HEK293 (cell line): ENCODE measurements around the gene ANKRD9.

ENCODE experiments used
- CTCF ChIA-PET: fragments of 350-600 bp; formaldehyde crosslinking; extraction: SDS; loops from one replicate; lab custom pipeline; 2021; ENCODE audit warnings: antibody characterized with exemption; lab: Yijun Ruan, JAX
- POLR2A ChIA-PET: fragments of 300-600 bp; formaldehyde crosslinking; extraction: SDS; loops from one replicate; lab custom pipeline; 2020; ENCODE audit warnings: antibody characterized with exemption, inconsistent platforms; lab: Yijun Ruan, JAX
- H3K27ac ChIP-seq: fragments of 200-500 bp; sonication (Bioruptor generic); 2 replicates; pipeline ENCODE4 v1.5.1; 2014; ENCODE audit warnings: low read depth, low read length, control low read depth, inconsistent platforms; ENCODE audit errors: extremely low read depth
- H3K36me3 ChIP-seq, 2 experiments: fragments of 200-500 bp in 1 of 2; sonication (Bioruptor generic) in 1 of 2; 1 replicate in 1 of 2; 2 replicates in 1 of 2; pipeline ENCODE4 v1.5.1; 2014 to 2017; ENCODE audit warnings: inconsistent platforms in 2 of 2, low read length in 2 of 2; ENCODE audit not compliant: control insufficient read depth in 2 of 2, insufficient read depth in 1 of 2
- H3K4me1 ChIP-seq: fragments of 200-500 bp; sonication (Bioruptor generic); 2 replicates; pipeline ENCODE4 v1.5.1; 2014; ENCODE audit warnings: mild to moderate bottlenecking, low read length, inconsistent platforms; ENCODE audit not compliant: control insufficient read depth, insufficient read depth
- H3K4me3 ChIP-seq: 2 replicates; pipeline ENCODE4 v1.5.1; 2011; ENCODE audit warnings: low read depth, mild to moderate bottlenecking, control low read depth, low read length, moderate library complexity
- H3K9me3 ChIP-seq: fragments of 200-500 bp; sonication (Bioruptor generic); 2 replicates; pipeline ENCODE4 v1.5.1; 2014; ENCODE audit warnings: low read depth, low read length, inconsistent platforms; ENCODE audit not compliant: control insufficient read depth, insufficient read depth
- REPIN1 ChIP-seq: fragments of 450-650 bp; formaldehyde crosslinking; IDR thresholded peaks from 2 replicates; pipeline ENCODE4 v1.5.1; 2017; ENCODE audit warnings: missing biosample characterization, missing genetic modification characterization, low read depth
- ZBTB20 ChIP-seq: fragments of 450-650 bp; formaldehyde crosslinking; IDR thresholded peaks from 2 replicates; pipeline ENCODE4 v1.5.1; 2016; ENCODE audit warnings: missing biosample characterization, missing genetic modification characterization
- ZEB2 ChIP-seq: fragments of 450-650 bp; formaldehyde crosslinking; IDR thresholded peaks from 2 replicates; pipeline ENCODE4 v1.5.1; 2016; ENCODE audit warnings: missing biosample characterization, missing genetic modification characterization
- ZFP37 ChIP-seq: fragments of 450-650 bp; formaldehyde crosslinking; IDR thresholded peaks from 2 replicates; pipeline ENCODE4 v1.5.1; 2016; ENCODE audit warnings: missing biosample characterization, missing genetic modification characterization
- ZNF169 ChIP-seq: fragments of 450-650 bp; formaldehyde crosslinking; IDR thresholded peaks from 2 replicates; pipeline ENCODE4 v1.5.1; 2016; ENCODE audit warnings: missing biosample characterization, missing genetic modification characterization
- ZNF324 ChIP-seq: fragments of 450-650 bp; formaldehyde crosslinking; IDR thresholded peaks from 2 replicates; pipeline ENCODE4 v1.5.1; 2016; ENCODE audit warnings: missing biosample characterization, missing genetic modification characterization
- ZNF354C ChIP-seq: fragments of 450-650 bp; formaldehyde crosslinking; IDR thresholded peaks from 2 replicates; pipeline ENCODE4 v1.5.1; 2016; ENCODE audit warnings: missing biosample characterization, missing genetic modification characterization, low read depth, borderline replicate concordance
- ZNF391 ChIP-seq: fragments of 450-650 bp; formaldehyde crosslinking; IDR thresholded peaks from 2 replicates; pipeline ENCODE4 v1.5.1; 2016; ENCODE audit warnings: low read depth, missing biosample characterization, missing genetic modification characterization, borderline replicate concordance
- ZNF521 ChIP-seq: fragments of 450-650 bp; formaldehyde crosslinking; IDR thresholded peaks from 2 replicates; pipeline ENCODE4 v1.5.1; 2017; ENCODE audit warnings: missing biosample characterization, mild to moderate bottlenecking, missing genetic modification characterization
- ZNF529 ChIP-seq: fragments of 450-650 bp; formaldehyde crosslinking; IDR thresholded peaks from 2 replicates; pipeline ENCODE4 v1.5.1; 2017; ENCODE audit warnings: missing genetic modification characterization, missing biosample characterization; ENCODE audit not compliant: insufficient replicate concordance
- ZNF548 ChIP-seq: fragments of 450-650 bp; formaldehyde crosslinking; IDR thresholded peaks from 2 replicates; pipeline ENCODE4 v1.5.1; 2016; ENCODE audit warnings: missing biosample characterization, missing genetic modification characterization
- ZNF549 ChIP-seq: fragments of 450-650 bp; IDR thresholded peaks from 2 replicates; pipeline ENCODE4 v1.5.1; 2018; ENCODE audit warnings: missing biosample characterization, missing genetic modification characterization, mild to moderate bottlenecking, inconsistent platforms, moderate library complexity
- ZNF558 ChIP-seq: fragments of 450-650 bp; formaldehyde crosslinking; IDR thresholded peaks from 2 replicates; pipeline ENCODE4 v1.5.1; 2016; ENCODE audit warnings: missing biosample characterization, missing genetic modification characterization
- ZNF585B ChIP-seq: fragments of 450-650 bp; formaldehyde crosslinking; IDR thresholded peaks from 2 replicates; pipeline ENCODE4 v1.5.1; 2016; ENCODE audit warnings: missing biosample characterization, missing genetic modification characterization
- ZNF626 ChIP-seq: fragments of 450-650 bp; sonication (Bioruptor Pico); formaldehyde crosslinking; IDR thresholded peaks from 2 replicates; pipeline ENCODE4 v1.5.1; 2018; ENCODE audit warnings: missing biosample characterization, missing genetic modification characterization, inconsistent platforms
- ZNF747 ChIP-seq: fragments of 450-650 bp; formaldehyde crosslinking; IDR thresholded peaks from 2 replicates; pipeline ENCODE4 v1.5.1; 2016; ENCODE audit warnings: missing biosample characterization, missing genetic modification characterization
- TF ChIP-seq, protein P1 (sequence below): fragments of 450-650 bp; formaldehyde crosslinking; IDR thresholded peaks from 2 replicates; pipeline ENCODE4 v1.5.1; 2016; ENCODE audit warnings: missing biosample characterization, missing genetic modification characterization
- TF ChIP-seq, protein P2 (sequence below): fragments of 450-650 bp; formaldehyde crosslinking; IDR thresholded peaks from 2 replicates; pipeline ENCODE4 v1.5.1; 2016; ENCODE audit warnings: missing biosample characterization, missing genetic modification characterization
- TF ChIP-seq, protein P3 (sequence below): fragments of 450-650 bp; formaldehyde crosslinking; IDR thresholded peaks from 2 replicates; pipeline ENCODE4 v1.5.1; 2016; ENCODE audit warnings: missing biosample characterization, missing genetic modification characterization

The ANKRD9 gene

DNA sequence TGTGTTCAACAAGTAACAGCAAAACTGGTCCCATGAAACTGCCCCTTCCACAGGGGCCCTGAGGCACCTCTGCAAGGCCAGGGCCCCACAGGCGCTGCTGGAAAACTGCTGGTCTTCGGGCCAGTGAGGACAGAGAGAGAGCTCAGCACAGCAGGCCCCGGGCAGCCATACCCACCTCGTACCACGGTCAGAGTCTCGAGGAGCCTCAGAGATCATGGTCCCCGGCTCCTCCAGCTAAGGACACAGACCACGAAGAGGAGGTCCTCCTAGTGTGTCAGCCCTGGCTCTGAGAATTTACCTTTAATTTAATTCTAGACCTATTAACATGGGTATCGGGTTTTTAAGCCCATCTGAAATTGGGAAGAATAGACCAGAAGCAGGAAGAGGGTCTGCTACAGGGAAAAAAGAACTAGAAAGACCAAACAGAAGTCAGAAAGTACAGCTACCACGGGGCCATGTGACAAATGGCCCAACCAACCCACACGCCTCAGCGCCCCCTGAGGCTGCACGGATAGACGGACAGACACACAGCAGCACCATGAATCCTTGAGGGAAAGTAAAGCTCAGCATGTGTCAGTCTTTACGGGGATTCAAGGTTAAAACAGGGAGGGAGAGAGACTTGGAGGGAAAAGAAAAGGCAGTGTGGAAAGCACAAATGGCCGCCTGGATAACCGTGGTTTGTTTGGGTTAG is 22.9 kb downstream of the ANKRD9 start (continued):
- TF ChIP-seq ZEB2 (tag by site-specific recombination) (no peak), ZNF548 (tag by site-specific recombination) (no peak), ZNF626 (tag by site-specific recombination) (no peak), ZNF169 (tag by site-specific recombination) (no peak)
- TF ChIP-seq, protein P1, sequence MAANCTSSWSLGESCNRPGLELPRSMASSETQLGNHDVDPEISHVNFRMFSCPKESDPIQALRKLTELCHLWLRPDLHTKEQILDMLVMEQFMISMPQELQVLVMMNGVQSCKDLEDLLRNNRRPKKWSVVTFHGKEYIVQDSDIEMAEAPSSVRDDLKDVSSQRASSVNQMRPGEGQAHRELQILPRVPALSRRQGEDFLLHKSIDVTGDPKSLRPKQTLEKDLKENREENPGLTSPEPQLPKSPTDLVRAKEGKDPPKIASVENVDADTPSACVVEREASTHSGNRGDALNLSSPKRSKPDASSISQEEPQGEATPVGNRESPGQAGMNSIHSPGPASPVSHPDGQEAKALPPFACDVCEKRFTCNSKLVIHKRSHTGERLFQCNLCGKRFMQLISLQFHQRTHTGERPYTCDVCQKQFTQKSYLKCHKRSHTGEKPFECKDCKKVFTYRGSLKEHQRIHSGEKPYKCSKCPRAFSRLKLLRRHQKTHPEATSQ (tag by site-specific recombination), result no peak
- TF ChIP-seq, protein P2, sequence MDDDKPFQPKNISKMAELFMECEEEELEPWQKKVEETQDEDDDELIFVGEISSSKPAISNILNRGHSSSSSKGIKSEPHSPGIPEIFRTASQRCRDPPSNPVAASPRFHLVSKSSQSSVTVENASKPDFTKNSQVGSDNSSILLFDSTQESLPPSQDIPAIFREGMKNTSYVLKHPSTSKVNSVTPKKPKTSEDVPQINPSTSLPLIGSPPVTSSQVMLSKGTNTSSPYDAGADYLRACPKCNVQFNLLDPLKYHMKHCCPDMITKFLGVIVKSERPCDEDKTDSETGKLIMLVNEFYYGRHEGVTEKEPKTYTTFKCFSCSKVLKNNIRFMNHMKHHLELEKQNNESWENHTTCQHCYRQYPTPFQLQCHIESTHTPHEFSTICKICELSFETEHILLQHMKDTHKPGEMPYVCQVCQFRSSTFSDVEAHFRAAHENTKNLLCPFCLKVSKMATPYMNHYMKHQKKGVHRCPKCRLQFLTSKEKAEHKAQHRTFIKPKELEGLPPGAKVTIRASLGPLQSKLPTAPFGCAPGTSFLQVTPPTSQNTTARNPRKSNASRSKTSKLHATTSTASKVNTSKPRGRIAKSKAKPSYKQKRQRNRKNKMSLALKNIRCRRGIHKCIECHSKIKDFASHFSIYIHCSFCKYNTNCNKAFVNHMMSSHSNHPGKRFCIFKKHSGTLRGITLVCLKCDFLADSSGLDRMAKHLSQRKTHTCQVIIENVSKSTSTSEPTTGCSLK (tag by site-specific recombination), result no peak

DNA sequence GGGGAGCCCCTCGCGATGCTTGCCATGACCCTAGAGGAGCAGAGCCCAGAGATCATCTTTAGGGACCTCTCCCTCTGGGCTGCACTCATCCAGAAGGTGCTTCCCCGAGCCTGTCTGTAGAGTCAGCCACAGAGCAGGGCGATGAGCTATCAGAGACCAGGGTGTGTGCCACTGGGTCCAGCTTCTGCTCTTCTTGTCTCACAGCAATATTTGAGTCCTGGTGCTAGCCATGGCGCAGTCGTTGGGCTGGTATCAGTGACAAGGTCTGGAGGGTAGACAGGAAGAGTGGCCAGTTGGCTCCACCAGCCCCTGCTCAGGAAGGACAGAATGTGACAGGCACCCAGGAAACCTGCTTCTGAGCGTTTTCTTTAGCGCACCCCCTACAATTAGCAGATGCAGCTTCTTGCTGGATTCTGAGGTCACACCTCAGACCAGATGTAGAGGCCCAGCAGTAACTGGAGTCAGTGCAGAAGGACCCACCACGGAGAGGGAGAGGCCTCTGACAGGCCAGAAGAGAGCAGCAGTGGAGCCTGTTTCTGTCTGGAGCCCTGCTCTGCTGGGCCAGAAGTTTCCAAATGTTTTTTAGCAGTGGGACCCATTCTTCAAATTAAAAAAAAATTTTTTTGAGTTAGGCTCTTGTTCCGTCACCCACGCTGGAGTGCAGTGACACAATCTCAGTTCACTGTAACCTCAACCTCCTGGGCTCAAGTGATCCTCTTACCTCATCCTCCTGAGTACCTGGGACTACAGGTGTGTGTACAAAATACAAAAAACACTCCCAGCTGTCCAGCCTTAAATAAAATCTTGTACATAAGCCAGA is 23.7 kb downstream of the ANKRD9 start:
- TF ChIP-seq REPIN1 (tag by site-specific recombination) (no peak), ZNF585B (tag by site-specific recombination) (no peak), ZNF558 (tag by site-specific recombination) (no peak), ZNF529 (tag by site-specific recombination) (no peak), ZBTB20 (no peak), ZNF549 (tag by site-specific recombination) (no peak), ZNF391 (tag by site-specific recombination) (no peak), ZNF521 (no peak), ZFP37 (tag by site-specific recombination) (no peak), ZNF354C (tag by site-specific recombination) (no peak), ZNF747 (tag by site-specific recombination) (no peak), ZNF324 (no peak)
- TF ChIP-seq, protein P3, sequence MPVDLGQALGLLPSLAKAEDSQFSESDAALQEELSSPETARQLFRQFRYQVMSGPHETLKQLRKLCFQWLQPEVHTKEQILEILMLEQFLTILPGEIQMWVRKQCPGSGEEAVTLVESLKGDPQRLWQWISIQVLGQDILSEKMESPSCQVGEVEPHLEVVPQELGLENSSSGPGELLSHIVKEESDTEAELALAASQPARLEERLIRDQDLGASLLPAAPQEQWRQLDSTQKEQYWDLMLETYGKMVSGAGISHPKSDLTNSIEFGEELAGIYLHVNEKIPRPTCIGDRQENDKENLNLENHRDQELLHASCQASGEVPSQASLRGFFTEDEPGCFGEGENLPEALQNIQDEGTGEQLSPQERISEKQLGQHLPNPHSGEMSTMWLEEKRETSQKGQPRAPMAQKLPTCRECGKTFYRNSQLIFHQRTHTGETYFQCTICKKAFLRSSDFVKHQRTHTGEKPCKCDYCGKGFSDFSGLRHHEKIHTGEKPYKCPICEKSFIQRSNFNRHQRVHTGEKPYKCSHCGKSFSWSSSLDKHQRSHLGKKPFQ (tag by site-specific recombination), result no peak
- ChIA-PET POLR2A (no interaction called here), CTCF (interaction anchor here (1.2 kb wide), 1 partner anchor 49 kb away, joined by 3 read pairs; no protein-coding TSS in a partner anchor)
- H3K27ac ChIP-seq, result no peak overlapping the region
- no peaks in the 10 kb centered on the region for H3K9me3 ChIP-seq
- H3K4me3 ChIP-seq, result no peak overlapping the region
- H3K36me3 ChIP-seq, result no peaks in the 10 kb centered on the region; a peak in 1 of 3 replicates
- H3K4me1 ChIP-seq, result no peaks in the 10 kb centered on the region
